Activated effector memory CD4-positive, alpha-beta T cell treated with Interleukin-2 at 50 U/mL for 16 hours (primary cell): ENCODE data around the gene LENG8.

ENCODE experiments used
- DNase-seq: peaks from one replicate; pipeline ENCODE4 v3.0.0-alpha.2; 2020

LENG8 gene

DNA sequence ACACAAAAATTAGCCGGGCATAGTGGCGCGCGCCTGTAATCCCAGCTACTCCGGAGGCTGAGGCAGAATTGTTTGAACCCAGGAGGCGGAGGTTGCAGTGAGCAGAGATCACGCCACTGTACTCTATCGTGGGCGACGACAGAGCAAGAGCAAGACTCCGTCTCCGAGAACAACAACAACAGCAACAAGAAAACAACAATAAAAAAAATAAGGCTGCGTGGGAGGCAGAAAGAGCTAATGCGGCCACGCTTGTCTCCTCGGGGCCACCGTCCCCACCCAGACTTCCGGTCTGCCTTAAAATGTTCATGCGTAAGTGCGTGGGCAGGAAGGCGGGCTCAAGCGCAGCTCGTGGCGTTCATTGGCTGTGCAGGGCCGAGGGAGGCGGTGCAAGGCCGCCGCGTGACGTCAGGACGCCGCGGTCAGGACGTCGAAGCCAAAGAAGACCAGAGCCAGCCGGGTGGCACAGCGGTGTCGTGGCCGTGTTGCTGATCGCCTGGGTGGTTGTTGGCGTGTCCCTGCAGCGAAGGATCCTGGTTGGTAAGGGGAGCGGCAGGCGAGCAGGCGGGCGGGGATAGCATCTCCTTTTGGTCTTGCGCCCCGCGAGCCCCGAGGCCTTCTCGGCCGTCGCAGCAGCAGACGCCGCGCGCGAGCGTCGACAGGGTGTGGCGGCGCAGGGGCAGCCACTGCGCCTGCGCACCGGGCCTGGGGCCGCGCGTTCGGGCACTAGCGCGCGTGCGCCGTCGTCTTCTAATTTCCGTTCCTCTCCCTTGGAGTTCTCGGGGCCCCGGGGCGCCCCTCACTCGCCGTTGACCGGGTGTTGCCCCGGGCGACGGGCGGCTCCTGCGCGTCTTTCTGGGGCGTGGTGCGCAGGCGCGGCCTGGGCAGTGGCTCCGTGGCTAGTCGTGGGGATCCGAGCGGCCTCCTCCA, at the start of gene LENG8:
LENG8 (plus strand) TSS at position 426 of the 927 bp plus-strand sequence. CDS start 2,146 bp downstream, outside the sequence.
- peak; percentile 96 for DNase-seq

DNA sequence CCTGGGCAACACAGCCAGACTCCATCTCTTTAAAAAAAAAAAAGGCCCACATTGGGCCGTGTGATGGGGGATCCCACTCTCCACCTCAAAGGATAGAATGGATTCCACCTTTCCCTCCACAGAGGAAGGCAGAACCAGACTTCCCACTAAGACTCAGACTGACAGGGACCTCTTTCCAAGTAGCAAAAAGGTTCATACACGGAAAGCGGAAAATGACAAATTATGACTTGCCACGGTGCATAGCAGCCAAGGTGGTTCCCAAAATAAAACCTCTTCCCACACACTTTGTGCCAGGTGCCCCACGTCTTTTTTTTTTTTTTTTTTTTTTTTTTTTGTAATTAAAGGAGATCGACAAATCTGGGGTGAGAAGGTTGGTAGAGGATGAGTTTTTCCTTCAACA, 48.1 kb upstream of the LENG8 start:
- no peak for DNase-seq

DNA sequence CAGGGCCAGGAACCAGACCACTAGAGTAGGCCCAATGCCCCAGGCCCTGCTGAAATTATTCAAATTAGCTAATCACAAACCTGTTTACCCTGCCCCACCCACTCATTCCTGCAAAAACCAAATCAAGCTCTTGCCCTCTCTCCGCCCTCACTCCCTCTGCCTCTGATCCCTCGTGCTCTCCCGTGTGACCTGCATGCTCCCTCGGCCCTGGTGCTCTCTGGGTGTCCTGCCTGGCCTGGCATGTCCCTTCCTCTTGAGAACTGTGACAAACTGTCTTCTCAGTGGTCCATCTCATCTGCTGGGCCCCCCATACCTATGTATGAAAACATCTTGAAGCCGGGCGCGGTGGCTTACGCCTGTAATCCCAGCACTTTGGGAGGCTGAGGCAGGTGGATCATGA, 45.9 kb upstream of the LENG8 start:
- no peak for DNase-seq

DNA sequence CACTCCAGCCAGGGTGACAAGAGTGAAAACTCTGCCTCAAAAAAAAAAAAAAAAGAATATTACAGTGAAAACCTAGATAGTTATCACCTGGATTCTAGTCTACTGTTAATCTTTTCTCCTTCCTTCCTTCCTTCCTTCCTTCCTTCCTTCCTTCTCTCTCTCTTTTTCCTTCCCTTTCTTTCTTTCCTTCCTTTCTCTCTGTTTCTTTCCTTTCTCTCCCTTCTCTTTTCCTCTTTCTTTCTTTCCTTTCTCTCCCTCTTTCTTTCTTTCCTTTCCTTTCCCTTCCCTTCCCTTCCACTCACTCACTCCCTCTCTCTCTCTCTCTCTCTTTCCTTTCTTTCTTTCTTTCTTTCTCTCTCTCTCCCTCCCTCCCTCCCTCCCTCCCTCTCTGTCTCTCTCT, 43.4 kb upstream of the LENG8 start:
- no peak for DNase-seq

DNA sequence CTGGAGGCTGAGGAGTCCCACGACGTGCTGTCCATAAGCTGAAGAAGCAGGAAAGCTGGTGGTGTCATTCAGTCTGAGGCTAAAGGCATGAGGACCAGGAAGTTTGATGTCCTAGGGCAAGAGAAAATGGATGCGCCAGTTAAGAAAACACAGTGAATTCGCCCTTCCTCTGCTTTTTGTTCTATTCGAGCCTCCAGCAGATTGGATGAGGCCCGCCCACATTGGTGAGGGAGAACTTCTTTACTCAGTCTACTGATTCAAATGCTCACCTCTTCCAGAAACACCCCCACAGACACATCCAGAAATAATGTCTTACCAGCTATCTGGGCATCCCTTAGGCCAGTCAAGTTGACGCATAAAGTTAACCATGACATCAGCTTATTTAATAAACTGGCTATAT, 41.2 kb upstream of the LENG8 start:
- no peak for DNase-seq

DNA sequence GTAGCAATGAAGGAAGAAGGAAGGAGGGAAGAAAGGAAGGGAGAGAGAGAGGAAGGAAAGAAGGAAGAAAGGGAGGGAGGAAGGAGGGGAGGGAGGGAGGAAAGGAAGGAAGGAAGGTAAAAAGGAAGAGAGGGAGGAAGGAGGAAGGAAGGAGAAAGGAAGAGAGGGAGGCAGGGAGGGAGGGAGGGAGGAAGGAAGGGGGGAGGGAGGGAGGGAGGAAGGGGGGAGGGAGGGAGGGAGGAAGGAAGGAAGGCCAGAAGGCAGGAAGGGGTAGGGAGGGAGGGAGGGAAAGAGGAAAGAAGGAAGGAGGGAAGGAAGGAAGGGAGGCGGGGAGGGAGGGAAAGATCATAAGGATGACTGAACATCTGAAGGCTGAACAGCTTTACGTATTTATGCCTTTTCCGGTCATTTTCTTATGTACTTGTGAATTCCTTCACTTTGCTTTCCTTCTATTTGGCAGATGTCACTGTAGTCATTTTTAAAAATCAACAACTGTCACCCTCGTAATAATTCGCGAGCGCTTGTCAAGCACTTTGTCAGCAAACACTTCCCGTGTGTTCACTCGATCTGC, 40.5 kb upstream of the LENG8 start:
- no peak for DNase-seq

DNA sequence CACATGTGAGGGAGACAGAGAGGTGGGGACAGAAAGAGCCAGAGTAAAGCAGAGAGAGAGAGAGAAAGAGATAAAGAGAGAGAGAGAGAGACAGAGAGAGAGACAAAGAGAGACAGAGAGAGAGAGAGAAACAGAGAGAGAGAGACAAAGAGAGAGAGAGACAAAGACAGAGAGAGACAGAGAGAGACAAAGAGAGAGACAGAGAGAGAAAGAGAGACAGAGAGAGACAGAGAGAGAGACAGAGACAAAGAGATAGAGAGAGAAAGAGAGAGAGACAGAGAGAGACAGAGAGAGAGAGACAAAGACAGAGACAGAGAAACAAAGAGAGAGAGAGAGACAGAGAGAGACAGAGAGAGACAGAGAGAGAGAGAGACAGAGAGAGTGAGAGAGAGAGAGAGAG, 38.0 kb upstream of the LENG8 start:
- DNase-seq, result no peak

DNA sequence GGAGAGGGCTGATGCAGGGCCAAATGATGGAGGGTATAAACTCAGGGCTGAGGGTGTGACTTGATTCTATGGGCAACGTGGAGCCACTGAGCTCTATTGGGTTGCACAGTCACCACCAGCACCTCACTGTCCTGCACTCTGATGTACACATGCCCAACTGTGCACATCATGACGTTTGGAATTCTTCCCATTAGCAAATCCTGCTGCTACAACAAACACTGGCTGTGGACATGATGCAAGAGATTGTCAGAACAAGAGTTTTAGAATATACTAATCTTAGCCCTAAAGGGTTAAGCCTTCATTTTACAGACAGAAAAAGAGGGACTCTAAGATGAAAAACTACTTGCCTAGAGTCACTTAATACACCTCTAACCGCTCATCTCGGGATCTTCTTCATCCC, 36.1 kb upstream of the LENG8 start:
- no peak for DNase-seq

DNA sequence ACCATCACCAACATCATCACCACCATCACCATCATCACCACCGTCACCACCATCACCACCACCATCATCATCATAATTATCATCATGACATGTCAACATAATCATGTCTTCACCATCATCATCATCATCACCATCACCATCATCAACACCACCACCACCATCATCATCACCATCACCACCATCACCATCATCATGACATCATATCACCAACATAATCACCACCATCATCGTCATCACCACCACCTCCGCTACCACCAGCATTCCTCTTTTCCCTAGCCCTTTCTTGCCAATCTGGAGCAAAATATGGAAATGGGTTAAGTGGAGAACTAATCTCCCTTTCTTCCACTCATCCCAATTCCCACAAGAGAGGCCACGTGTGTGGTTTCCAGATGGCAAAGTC, 34.8 kb upstream of the LENG8 start:
- DNase-seq, result no peak

DNA sequence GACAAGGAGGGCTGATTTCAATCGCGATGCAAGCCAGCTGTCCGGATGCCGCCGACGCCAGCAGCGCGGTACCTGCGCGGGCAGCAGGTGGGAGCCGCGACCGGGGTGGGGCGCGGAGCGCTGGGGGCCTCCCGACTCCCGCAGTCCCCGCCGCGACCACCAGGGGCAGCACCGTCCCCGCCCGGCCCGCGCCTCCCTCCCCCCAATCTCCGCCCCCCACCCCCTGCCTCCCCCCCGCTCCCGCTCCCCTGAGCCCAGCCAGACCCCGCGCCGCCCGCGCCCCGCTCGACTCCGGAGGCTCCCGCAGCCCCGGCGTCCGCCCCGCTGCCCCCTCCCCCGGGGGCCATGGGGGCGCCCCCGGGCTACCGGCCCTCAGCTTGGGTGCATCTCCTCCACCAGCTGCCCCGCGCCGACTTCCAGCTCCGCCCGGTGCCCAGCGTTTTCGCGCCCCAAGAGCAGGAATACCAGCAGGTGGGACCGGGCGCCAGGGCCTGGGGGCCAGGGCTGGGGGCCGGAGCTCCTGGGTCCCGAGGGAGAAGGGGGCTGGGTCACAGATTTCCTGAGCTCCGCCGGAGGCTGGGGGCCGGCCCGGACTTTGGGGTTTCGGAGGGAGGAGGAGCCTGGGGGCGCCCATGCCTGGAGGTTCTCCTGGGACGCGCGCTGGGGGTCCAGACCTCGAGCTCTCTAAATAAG, 33.6 kb upstream of the LENG8 start, which contains the start of gene TTYH1:
TTYH1 (plus strand) TSS at position 257 of the 693 bp plus-strand sequence; CDS start at position 346, 89 bp downstream.
- no peak for DNase-seq

DNA sequence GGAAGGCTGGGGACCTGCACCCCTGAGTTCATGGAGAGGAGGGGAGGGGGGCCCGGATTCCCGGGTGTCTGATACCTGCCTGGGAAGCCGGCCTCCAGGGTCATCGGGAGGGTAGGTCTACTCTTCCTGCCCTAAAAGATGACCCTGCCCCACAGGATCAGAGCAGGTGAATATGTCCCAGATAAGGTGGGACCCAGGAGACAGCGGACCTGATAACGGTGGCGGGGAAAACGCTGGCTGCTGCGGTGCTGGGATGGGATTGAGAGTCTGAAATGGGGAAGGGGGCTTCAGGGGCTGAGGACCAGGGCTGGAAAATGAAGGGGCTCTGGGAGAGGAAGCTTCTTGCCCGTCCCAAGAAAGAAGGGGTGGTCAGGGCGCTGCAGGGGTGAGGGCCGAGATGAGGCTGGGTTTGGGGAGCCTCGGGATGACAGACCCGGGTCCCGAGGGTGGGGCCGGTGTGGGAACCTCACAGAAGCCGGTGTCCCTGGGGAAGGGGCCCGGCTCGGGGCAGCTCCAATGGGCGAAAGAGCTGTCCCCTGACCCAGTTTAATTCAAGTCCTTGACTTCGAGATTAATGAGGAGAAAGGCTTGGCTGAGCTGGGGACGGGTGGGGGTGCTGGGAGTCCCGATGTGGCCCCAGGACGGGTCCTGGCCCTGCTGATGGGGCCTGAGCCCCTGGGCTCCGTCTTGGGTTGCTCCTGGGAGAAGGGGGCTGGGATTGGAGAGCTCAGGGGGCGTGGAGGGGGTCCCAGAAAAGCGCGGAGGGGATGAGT, 32.9 kb upstream of the LENG8 start:
- DNase-seq, result no peak

DNA sequence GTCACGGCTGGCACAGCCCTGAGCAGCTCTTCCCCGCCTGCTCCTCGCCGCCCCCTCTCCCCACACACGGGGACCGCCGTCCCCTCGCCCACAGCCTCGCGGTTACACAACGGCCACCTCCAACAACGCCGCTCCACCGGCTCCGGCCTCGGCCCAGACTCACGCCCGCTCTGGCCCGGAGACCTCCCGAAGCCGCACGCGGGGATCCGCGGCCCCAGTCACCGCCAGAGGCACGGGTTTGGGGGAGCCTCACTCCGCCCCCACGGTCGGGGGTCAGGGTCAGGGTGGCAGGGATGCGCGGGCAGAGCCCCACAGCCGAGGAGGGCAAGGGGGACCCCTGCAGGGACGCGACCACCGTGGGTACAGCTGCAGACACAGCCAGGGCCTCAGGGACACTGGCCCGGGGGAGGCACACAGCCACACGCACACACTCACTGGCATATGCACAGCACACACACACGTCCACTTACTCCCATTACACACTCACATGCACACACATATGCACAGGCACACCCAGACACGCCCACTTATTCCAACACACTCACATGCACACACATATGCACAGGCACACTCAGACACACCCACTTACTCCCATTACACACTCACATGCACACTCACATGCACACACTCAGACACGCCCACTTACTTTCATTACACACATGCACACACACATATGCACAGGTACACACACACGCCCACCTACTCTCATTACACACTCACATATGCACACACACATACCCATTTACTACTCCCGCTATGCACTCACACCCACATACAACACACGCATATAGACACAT, 32.1 kb upstream of the LENG8 start:
- DNase-seq, result no peak

DNA sequence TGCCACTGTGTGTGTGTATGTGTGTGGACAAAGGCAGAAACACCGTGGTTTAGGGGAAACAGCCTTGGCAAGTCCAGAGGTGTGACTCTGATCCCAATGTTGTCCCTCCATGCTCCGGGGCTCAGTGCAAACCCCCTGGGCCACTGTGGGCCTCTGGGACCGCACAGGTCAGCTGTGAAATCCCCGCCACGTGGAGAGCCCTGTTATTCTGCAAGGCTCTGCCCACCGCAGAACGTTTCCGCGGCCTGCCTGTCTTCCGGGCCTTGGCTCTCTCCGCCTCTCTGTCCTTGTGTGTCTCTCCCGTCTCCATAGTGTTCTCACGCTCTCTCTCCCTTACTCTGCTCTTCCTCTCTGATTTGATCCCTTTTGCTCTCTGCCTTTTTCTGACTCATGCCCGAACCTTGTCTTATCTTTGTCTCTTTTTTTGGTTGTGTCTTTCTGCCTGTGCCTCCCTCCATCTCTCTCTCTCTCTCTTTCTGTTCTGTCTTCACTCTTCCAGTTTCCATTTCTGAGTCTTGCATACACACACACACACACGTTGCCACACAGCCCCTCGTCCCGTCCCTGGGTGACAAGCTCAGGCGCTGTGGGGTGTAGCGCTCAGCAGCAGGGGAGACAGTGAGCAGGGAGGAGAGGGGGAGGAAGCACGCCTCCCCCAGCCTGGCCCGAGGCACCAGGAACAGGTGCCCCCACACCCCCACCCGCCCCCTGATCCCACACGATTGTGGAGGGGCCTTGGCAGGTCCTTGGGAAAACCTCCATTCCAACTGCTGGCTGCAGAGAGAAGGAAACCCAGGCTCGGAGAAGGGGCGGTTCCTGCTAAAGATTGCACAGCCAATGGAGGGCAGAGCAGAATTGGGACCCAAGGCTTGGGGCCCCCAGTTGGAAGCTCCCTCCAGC, 30.7 kb upstream of the LENG8 start:
- no peak for DNase-seq

DNA sequence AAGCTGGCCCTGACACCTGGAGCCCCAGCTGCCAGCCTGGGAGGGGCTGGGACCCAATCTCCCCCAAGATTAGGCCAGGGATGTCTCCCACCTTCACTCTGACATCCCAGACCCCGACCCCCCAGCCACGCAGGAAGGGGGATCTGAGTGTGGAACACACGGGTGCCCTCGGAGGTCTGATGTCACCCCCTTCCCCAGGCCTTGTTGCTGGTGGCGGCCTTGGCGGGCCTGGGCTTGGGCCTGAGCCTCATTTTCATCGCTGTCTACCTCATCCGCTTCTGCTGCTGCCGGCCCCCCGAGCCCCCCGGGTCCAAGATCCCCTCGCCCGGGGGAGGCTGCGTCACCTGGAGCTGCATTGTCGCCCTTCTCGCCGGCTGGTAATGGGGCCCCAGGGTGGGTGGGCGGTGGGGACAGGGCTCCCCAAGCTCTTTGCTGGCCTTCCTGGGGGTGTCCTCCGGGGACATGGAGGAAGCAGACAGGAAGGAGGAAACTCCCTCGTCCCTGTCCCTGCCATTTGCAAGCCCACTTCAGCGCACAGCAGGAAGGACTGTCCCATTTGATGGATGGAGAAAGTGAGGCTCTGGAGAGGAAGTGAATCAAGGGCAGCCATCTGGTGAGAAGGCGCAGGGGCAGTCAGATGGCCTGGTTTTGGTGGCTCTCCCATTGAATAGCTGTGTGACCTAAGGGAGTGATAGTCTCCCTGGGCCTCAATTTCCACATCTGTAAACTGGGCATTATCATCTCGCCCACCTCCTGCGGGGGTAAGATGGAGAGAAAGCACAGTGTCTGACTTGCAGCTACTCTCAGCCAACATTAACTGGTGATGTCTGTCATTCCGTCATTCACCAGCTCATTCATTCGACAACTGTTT, 29.8 kb upstream of the LENG8 start:
- DNase-seq, result no peak

DNA sequence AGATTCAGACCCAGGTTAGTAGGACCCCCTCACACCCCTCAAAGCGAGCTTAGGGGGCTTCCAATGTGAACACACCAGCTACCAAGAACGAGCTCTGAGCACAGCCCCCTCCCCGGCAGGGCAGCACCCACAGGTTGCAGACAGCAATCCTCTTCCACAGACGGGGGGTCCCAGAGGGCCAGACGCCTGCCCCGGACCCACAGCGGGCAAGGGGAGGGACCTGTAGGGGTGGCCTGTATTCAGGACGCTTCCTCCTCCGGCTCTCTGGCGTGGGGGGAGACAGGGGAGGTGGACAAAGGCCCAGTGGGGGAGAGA, 29.0 kb upstream of the LENG8 start:
- no peak for DNase-seq

DNA sequence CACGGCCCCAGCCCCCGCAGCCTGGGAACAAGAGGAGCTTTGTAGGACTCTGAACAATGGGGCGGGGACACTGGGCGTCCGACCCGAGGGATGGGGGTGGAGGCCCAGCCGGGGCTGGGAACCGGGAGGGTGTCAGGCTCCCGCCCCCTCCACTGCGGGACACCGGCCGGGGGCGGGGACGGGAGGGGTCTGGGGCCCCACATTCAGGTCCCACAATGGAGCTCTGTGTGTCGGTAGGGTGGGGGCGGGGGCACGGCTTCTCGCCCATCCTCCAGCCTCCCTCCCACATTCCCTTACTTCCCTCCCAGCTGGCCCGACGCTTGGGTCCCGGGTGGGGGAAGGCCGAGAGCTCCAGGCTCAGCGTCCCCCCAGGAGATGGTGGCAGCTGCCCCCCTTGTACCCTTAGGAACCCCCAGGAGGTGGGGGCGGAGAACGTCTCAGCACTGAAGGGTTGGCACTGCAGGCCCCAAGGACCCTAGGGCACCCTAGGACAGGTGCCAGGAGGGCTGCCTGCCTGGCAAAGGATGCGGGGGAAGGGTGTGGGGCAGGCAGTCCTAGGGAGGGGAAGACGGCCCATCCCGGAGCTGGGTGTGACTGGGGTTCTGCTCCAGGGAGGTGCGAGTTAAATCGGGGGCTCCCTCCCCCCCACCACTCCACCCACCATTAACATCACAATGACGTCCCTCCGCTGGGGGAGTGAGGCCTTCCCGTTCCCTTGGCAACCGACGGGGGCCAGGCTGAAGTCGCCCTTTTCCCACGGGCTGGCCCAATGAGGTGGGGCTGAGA, 28.4 kb upstream of the LENG8 start:
- DNase-seq, result no peak

DNA sequence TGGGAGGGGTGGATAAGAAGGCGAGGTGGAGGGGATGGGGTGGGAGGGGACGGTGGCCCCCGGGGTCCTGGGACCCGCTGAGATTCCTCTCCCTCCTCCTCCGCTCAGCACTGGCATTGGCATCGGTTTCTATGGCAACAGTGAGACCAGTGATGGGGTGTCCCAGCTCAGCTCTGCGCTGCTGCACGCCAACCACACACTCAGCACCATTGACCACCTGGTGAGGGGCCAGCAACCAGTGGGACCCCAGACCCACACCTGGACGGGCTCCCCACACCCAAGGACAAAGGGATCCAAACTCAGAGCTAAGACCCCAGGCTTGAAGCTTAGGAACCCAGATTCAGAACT, 27.9 kb upstream of the LENG8 start:
- no peak for DNase-seq

DNA sequence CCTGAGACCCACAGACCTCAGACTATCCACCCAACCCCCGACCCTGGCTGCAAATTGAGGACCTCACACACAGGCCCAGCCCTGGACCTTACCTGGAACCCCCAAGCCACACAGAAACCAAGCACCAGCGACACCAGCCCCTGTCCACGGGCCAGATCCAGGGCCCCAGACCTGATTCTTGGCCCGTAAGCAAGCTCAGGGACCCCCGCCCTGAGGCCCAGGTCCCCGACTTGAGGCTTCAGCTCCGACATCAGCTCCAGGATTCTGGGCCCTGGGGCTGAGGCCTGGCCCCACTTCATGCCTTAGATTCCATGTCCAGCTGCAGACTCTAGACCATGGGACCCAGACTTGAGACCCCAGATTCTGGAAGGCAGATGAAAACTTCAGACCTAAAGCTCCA, 27.5 kb upstream of the LENG8 start:
- DNase-seq, result no peak

DNA sequence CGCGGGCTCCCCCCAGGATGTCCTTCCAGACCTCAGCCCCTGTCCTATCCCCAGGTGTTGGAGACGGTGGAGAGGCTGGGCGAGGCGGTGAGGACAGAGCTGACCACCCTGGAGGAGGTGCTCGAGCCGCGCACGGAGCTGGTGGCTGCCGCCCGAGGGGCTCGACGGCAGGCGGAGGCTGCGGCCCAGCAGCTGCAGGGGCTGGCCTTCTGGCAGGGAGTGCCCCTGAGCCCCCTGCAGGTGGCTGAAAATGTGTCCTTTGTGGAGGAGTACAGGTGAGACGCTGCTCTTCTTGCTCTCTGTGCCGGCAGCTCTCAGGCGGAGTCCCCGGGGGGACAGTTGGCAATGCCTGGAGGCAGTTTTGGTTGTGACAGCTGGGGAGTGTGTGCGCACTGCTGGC, 26.9 kb upstream of the LENG8 start:
- no peak for DNase-seq

DNA sequence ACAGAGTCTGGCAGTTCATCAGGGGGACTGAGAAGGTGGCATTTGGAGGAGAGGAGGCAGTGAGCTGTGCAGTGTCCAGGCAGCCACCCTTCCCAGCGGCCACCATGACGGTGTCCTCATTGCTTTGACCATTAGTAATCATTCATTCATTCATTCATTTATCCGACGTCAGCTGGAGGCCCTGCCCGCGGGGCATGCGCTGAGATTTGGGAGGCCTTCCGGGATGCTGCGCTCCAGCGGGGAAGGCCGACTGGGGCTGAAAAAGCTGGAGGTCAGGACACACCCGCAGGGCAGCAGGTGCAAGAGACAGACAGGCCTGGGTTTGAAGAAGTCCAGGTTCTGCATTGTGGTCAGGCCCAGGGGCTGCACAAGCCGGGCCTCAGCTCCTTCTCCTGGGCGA, 24.8 kb upstream of the LENG8 start:
- no peak for DNase-seq
